ENCODE results near the gene MYOF.
"Not testable (repeated sequence)": the region's sequence is repeated elsewhere in the genome, so short reads cannot be mapped to it uniquely, and the experiment has no call there.

MYOF gene

DNA sequence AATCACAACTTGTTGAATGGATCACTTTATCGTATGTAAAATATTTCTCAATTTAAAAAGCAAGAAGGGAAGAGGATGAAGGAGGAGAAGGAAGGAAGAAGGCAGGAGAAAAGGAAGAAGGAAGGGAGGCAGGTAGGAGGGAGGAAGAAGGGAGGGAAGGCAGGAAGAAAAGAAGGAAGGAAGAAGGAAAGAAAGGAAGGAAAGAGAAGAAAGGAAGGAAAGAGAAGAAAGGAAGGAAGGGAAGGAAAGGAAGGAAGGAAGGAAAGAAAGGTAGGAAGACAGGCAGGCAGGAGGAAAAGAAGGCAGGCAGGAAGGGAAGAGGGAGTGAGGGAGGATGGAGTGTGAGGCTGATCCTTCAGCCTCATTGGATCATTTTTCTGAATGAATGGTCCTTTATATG is 145.5 kb downstream of the MYOF start:
- no peak for DNase-seq (ENCODE audit: low spot score)
- no peaks in the 10 kb centered on the region for H3K9me3 Mint-ChIP-seq

DNA sequence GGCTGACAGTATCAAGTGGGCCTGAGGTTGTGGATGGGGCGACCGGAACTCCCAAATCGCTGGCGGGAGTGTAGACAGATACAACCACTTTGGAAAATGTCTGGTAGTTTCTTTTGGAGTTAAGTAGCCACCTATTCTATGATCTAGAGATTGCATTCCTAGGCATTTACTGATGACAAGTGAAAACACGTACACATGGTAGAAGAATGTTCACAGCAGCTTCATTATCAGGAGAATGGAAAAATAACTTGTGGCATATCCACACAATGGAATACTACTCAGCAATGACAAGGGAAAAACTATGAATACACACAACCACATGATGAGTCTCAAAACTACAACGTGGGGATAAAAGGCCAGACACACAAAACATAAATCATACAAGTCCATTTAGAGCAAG is 146.0 kb downstream of the MYOF start:
- Mint-ChIP-seq H3K36me3 (ENCODE audit: low read depth) (no peaks in the 10 kb centered on the region), H3K4me1 (ENCODE audit: low read depth) (no peaks in the 10 kb centered on the region), H3K27ac (no peak overlapping the region), H3K27me3 (ENCODE audit: low read depth) (no peaks in the 10 kb centered on the region), H3K4me3 (no peak overlapping the region), H3K9me3 (no peaks in the 10 kb centered on the region)
- DNase-seq (ENCODE audit: low spot score), result no peak

More for the DNA sequence above, 145.5 kb downstream of the MYOF start:
- H3K4me1 Mint-ChIP-seq (ENCODE audit: low read depth), result no peaks in the 10 kb centered on the region
- no peaks in the 10 kb centered on the region for H3K27me3 Mint-ChIP-seq (ENCODE audit: low read depth)
- H3K36me3 Mint-ChIP-seq (ENCODE audit: low read depth), result no peaks in the 10 kb centered on the region
- H3K4me3 Mint-ChIP-seq, result no peak overlapping the region
- no peak overlapping the region for H3K27ac Mint-ChIP-seq

DNA sequence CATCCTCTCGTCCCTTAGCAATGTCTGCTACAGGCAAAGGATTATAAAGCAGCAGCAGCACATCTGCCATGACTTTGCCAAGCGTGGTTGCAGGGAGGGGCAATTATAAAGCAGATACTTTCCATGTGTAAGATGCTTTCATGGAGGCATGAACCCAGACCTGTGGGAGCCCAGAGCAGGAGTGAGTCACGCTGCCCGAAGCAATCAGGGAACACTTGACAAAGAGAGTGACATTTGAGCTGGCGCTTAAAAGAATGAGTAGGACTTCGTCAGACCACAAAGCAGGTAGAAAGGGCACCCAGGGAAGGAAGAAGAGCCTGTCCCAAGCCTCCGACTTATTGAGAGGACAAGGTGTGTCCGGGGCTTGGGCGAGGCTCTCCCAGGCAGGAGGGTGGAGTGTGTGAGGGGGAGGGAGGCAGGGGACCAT is 147.2 kb downstream of the MYOF start:
- no peak for DNase-seq (ENCODE audit: low spot score)
- Mint-ChIP-seq H3K4me3 (no peak overlapping the region), H3K36me3 (ENCODE audit: low read depth) (no peaks in the 10 kb centered on the region), H3K4me1 (ENCODE audit: low read depth) (no peaks in the 10 kb centered on the region), H3K27ac (no peak overlapping the region), H3K9me3 (no peaks in the 10 kb centered on the region), H3K27me3 (ENCODE audit: low read depth) (no peaks in the 10 kb centered on the region)

DNA sequence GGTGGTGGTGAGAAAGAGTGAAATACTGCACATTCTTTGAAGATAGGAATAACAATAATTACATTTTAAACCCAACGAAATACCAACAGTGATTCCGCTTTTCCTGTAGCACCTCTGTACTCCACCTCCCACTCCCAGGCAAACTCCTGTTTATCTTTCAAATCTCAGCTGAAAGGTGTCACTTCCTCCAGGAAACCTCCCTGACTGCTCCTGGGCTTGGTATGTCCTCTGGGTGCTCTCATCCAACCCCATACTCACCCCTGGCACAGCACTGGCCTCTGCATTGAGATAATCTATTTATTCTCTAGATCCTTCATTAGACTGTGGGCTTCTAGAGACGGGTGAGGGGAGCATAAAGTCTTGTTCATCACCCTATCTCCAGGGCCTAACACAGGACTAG is 148.0 kb downstream of the MYOF start:
- Mint-ChIP-seq H3K4me3 (no peak overlapping the region), H3K36me3 (ENCODE audit: low read depth) (no peaks in the 10 kb centered on the region), H3K27me3 (ENCODE audit: low read depth) (no peaks in the 10 kb centered on the region), H3K4me1 (ENCODE audit: low read depth) (no peaks in the 10 kb centered on the region), H3K9me3 (no peaks in the 10 kb centered on the region), H3K27ac (no peak overlapping the region)
- DNase-seq (ENCODE audit: low spot score), result no peak

DNA sequence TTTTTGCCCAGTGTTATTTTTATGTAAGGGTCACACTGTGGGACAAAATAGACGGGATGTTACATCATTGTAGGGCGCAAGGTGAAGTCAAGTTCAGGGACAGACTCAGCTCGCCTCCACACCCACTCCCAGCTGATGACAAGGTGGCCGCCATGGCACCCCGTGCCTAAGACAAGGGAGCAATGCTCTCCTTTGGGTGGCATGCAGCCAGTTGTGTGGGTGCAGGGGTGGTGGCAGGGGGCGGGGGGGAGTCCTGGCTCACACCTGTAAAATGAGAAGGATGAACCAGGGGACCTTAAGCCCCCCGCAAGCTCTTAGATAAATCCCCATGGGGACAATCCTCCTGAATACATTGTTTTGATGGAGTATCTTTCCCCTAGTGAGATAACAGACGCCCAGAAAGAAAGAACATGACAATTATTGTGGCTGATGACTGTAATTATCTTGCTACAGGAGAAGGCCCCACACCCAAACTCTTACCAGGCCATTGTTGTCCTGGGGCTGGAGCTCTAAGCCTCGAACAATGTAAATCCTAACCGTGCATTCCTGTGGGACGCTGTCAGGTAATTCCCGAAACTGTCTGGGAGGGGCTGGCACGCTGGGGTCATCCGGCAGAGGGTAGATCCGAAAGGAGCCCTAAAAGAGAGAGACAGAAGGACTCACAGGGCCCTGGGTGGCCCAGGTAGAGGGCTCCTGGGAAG is 148.7 kb downstream of the MYOF start:
- H3K4me1 Mint-ChIP-seq (ENCODE audit: low read depth), result no peaks in the 10 kb centered on the region
- no peaks in the 10 kb centered on the region for H3K27me3 Mint-ChIP-seq (ENCODE audit: low read depth)
- H3K9me3 Mint-ChIP-seq, result no peaks in the 10 kb centered on the region
- no peak overlapping the region for H3K4me3 Mint-ChIP-seq
- H3K27ac Mint-ChIP-seq, result no peak overlapping the region
- no peaks in the 10 kb centered on the region for H3K36me3 Mint-ChIP-seq (ENCODE audit: low read depth)
- no peak for DNase-seq (ENCODE audit: low spot score)

DNA sequence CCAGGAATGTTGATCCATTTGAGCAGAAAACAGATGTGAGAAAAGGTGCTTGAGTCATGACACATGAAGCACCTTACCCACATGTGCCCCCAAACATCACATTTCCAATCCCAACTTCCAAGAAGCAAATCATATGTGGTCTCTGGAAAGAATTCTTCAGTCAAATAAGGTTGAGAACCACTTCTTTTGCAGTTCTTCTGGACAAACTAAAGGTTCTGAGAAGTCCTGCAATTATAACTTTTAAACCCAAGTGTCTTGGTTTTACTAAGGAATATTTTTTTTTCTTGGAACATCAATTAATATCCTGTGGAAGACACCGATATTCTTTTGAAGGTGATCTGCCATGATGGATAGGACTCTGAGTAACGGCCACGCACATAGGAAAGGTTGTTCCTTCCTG is 151.3 kb downstream of the MYOF start:
- no peaks in the 10 kb centered on the region for H3K27me3 Mint-ChIP-seq (ENCODE audit: low read depth)
- peaks cover 2% of the 10 kb centered on the region for H3K36me3 Mint-ChIP-seq (ENCODE audit: low read depth)
- H3K4me3 Mint-ChIP-seq, result no peak overlapping the region
- no peaks in the 10 kb centered on the region for H3K4me1 Mint-ChIP-seq (ENCODE audit: low read depth)
- H3K27ac Mint-ChIP-seq, result no peak overlapping the region
- DNase-seq (ENCODE audit: low spot score), result no peak
- no peaks in the 10 kb centered on the region for H3K9me3 Mint-ChIP-seq

DNA sequence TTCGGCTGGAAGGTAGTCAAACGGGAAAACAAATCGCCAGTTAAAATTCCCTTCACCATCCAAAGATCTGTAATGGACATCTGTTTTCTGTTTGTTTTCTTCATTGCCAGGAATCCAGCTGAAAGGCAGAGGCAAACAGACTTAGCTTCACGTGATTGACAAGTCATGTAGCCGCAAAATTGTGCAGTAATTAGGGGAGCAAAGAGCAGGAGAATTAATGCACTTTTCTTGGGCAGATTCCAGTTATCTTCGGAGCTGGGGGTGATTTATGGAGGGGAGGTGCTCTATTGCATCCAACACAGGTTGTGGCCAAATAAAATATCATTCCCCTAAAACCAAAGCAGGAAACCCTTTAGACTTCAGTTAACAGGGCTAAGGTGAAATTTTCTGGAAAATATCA is 162.2 kb downstream of the MYOF start:
- no peaks in the 10 kb centered on the region for H3K36me3 Mint-ChIP-seq (ENCODE audit: low read depth)
- no peaks in the 10 kb centered on the region for H3K9me3 Mint-ChIP-seq
- H3K4me1 Mint-ChIP-seq (ENCODE audit: low read depth), result peaks cover 9% of the 10 kb centered on the region
- no peak overlapping the region for H3K27ac Mint-ChIP-seq
- no peak overlapping the region for H3K4me3 Mint-ChIP-seq
- no peak for DNase-seq (ENCODE audit: low spot score)
- no peaks in the 10 kb centered on the region for H3K27me3 Mint-ChIP-seq (ENCODE audit: low read depth)

DNA sequence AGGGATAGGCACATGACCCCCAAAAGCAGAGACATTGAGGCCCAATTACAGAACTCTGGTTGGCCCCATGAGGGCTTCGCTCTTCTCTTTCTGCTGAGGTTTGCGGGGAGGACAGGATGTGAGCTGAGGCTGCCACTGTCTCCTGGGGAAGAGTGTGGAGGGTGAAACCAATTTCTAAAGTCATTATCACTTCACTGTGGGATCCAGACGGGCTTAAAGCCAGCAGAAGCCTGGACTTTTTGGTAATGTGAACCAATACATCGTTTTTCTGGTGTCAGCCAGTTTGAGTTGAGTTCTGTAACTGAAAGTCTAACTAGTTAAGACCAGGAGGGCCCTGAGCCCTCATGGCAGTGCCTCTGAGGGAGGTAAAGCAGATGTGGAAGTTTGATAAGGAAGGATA is 163.0 kb downstream of the MYOF start:
- Mint-ChIP-seq H3K27ac (no peak overlapping the region), H3K4me1 (ENCODE audit: low read depth) (peaks cover 10% of the 10 kb centered on the region)

DNA sequence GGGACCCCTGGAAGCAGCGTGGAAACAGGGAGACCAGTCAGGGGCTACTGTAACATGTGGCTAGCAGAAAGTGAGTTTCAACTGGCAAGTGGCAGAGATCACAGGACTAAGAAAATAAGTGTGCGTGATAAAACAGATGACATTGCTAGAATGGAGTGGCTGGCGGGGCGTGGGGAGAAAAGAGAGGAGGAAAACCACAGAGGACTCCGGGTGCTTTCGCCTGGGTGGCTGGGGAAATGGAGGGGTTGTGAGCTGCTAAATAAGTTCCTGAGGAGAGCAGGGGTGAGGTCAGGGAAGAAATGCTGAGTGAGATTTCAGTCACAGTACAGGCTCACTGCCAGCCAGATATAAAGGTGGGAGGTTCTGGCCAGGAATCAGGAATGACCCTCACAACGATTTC is 166.9 kb downstream of the MYOF start:
- Mint-ChIP-seq H3K27me3 (ENCODE audit: low read depth) (no peaks in the 10 kb centered on the region), H3K27ac (no peak overlapping the region), H3K36me3 (ENCODE audit: low read depth) (no peaks in the 10 kb centered on the region), H3K9me3 (no peaks in the 10 kb centered on the region), H3K4me3 (no peak overlapping the region), H3K4me1 (ENCODE audit: low read depth) (peaks cover 10% of the 10 kb centered on the region)
- DNase-seq (ENCODE audit: low spot score), result no peak

More for the DNA sequence above, 163.0 kb downstream of the MYOF start:
- no peaks in the 10 kb centered on the region for H3K9me3 Mint-ChIP-seq
- no peak for DNase-seq (ENCODE audit: low spot score)
- no peak overlapping the region for H3K4me3 Mint-ChIP-seq
- no peaks in the 10 kb centered on the region for H3K27me3 Mint-ChIP-seq (ENCODE audit: low read depth)
- H3K36me3 Mint-ChIP-seq (ENCODE audit: low read depth), result no peaks in the 10 kb centered on the region

DNA sequence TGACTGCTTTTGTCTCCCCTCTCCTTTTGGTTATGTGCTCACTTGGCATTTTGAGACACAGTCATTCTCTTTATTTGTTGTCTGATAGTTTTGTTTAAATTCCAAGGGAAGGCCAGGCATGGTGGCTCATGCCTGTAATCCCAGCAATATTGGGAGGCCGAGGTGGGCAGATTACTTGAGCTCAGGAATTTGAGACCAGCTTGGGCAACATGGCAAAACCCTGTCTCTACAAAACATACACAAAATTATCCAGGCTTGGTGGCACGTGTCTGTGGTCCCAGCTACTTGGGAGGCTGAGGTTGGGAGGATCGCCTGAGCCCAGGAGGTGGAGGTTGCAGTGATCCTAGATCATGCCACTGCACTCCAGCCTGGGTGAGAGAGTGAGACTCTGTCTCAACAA is 167.5 kb downstream of the MYOF start:
- H3K27me3 Mint-ChIP-seq (ENCODE audit: low read depth); DNase-seq (ENCODE audit: low spot score); H3K36me3 Mint-ChIP-seq (ENCODE audit: low read depth); H3K9me3 Mint-ChIP-seq; H3K27ac Mint-ChIP-seq; H3K4me3 Mint-ChIP-seq: not testable (repeated sequence)
- H3K4me1 Mint-ChIP-seq (ENCODE audit: low read depth), result peaks cover 10% of the 10 kb centered on the region

DNA sequence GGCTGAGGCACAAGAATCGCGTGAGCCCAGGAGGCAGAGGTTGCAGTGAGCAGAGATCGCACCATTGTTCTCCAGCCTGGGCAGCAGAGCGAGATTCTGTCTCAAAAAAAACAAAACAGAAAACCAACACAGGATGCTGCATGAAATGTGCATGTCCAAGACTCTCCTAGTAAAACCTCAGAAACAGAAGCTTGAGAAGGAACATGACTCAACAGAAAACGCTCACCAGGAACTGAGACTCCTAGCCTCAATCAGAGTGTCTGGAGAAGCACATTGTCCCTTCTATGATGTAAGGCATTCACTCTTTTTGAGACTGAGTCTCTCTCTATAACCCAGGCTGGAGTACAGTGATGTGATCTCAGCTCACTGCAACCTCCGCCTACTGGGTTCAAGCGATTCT is 168.3 kb downstream of the MYOF start:
- H3K9me3 Mint-ChIP-seq, result no peaks in the 10 kb centered on the region
- H3K27me3 Mint-ChIP-seq (ENCODE audit: low read depth), result no peaks in the 10 kb centered on the region
- H3K4me1 Mint-ChIP-seq (ENCODE audit: low read depth), result peaks cover 7% of the 10 kb centered on the region
- no peak for DNase-seq (ENCODE audit: low spot score)
- no peak overlapping the region for H3K4me3 Mint-ChIP-seq
- H3K36me3 Mint-ChIP-seq (ENCODE audit: low read depth), result no peaks in the 10 kb centered on the region
- no peak overlapping the region for H3K27ac Mint-ChIP-seq

DNA sequence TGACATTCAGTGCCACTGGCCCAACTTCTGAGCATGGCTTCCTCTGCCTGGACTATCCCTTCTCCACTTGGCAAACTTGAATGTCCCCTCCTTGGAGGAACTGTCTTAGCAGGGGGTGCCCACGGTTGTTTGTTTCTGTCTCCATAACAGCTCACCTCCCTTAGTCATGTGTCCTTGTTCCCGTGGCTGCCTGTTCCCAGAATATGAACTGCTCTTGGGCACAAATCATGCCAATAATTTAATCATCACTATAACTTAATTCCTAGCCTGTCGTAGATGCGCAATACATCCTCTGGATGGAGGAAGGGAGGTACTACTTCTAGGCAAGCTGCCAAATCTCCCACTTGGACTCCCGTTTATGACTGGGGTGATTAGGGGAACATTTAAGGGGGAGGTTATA is 173.1 kb downstream of the MYOF start:
- Mint-ChIP-seq H3K4me1 (ENCODE audit: low read depth) (no peaks in the 10 kb centered on the region), H3K4me3 (no peak overlapping the region), H3K27me3 (ENCODE audit: low read depth) (no peaks in the 10 kb centered on the region), H3K36me3 (ENCODE audit: low read depth) (no peaks in the 10 kb centered on the region), H3K27ac (no peak overlapping the region), H3K9me3 (no peaks in the 10 kb centered on the region)
- DNase-seq (ENCODE audit: low spot score), result no peak

DNA sequence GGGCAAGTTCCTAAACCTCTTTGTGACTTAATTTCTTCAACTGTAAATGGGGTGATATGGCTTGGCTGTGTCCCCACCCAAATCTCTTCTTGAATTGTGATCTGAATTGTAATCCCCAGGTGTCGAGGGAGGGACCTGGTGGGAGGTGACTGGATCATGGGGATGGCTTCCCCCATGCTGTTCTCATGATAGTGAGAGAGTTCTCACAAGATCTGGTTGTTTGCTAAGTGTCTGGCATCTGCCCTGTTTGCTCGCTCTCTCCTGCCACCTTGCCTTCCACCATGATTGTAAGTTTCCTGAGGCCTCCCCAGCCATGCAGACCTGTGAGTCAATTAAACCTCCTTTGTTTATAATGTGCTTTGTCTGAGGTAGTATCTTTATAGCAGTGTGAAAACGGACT is 177.0 kb downstream of the MYOF start:
- no peaks in the 10 kb centered on the region for H3K36me3 Mint-ChIP-seq (ENCODE audit: low read depth)
- H3K9me3 Mint-ChIP-seq, result no peaks in the 10 kb centered on the region
- no peaks in the 10 kb centered on the region for H3K27me3 Mint-ChIP-seq (ENCODE audit: low read depth)
- no peaks in the 10 kb centered on the region for H3K4me1 Mint-ChIP-seq (ENCODE audit: low read depth)
- no peak for DNase-seq (ENCODE audit: low spot score)
- H3K27ac Mint-ChIP-seq, result no peak overlapping the region
- no peak overlapping the region for H3K4me3 Mint-ChIP-seq

DNA sequence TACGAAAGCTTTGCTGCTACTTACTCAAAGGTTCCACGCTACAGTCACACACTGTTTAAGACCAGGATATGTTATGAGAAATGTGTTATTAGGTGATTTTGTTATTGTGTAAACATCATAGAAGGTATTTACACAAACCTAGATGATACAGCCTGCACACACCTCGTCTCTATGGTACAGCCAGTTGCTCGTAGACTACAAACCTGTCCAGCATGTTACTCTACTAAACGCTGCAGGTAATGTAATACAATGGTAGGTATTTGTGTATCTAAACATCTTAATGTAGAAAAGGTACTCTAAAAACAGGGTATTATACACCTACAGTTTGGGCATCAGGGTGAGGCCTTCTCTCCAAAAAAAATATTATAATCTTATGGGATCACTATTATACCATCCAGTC is 181.2 kb downstream of the MYOF start:
- no peak overlapping the region for H3K4me3 Mint-ChIP-seq
- H3K9me3 Mint-ChIP-seq, result no peaks in the 10 kb centered on the region
- DNase-seq (ENCODE audit: low spot score), result no peak
- no peaks in the 10 kb centered on the region for H3K27me3 Mint-ChIP-seq (ENCODE audit: low read depth)
- no peaks in the 10 kb centered on the region for H3K4me1 Mint-ChIP-seq (ENCODE audit: low read depth)
- no peaks in the 10 kb centered on the region for H3K36me3 Mint-ChIP-seq (ENCODE audit: low read depth)
- no peak overlapping the region for H3K27ac Mint-ChIP-seq

DNA sequence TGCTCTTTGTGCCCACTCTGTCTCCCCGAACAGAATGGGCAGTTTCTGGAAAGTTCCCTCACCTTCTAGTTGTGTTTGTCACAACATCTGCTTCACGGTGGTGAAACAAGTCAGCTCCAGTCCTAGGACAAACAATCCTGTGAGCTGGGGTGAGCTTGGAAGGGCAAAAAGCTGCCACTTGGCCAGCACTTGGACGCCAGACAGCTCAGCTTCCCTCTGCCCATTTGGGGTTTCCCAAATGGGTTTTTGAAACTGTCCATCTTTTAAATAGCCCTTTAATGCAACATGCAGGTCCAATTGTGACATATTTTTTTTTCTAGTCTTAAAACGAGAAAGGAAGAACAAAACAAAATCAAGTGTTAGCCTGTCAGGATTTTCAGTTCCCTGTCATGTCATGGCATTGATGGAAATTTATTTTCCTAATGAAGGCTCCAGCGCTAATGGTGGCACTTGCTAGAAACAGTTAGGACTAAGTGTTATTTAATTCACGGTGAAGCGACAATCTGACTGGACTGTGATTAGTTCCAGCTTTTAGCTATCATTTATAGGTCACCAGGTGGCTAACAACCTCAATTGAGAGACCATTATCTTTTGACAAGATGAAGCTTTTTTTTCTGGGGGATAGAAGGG is 181.7 kb downstream of the MYOF start:
- H3K4me1 Mint-ChIP-seq (ENCODE audit: low read depth), result no peaks in the 10 kb centered on the region
- no peaks in the 10 kb centered on the region for H3K27me3 Mint-ChIP-seq (ENCODE audit: low read depth)
- no peak overlapping the region for H3K4me3 Mint-ChIP-seq
- no peaks in the 10 kb centered on the region for H3K36me3 Mint-ChIP-seq (ENCODE audit: low read depth)
- H3K27ac Mint-ChIP-seq, result no peak overlapping the region
- H3K9me3 Mint-ChIP-seq, result no peaks in the 10 kb centered on the region
- DNase-seq (ENCODE audit: low spot score), result no peak

All from T-helper 2 cell treated with Interferon-gamma antibody and Interleukin-4, amounts not matched to agents 5 μg/mL and 100 μg/mL, for 36 hours (primary cell).